GM12873 (cell line): ENCODE data around the gene PITX1.

Experiments used
- TF ChIP-seq, protein P1 (sequence below): IDR thresholded peaks from 2 replicates; pipeline ENCODE4 v1.5.1; 2012; ENCODE audit warnings: low read depth, mild to moderate bottlenecking, moderate library complexity, low read length, control low read depth; ENCODE audit not compliant: insufficient read depth; ENCODE audit errors: missing control alignments

Gene PITX1

GRCh38 chr5:135025730-135026644 lies 8.0 kb downstream of the PITX1 start:
- TF ChIP-seq, protein P1, sequence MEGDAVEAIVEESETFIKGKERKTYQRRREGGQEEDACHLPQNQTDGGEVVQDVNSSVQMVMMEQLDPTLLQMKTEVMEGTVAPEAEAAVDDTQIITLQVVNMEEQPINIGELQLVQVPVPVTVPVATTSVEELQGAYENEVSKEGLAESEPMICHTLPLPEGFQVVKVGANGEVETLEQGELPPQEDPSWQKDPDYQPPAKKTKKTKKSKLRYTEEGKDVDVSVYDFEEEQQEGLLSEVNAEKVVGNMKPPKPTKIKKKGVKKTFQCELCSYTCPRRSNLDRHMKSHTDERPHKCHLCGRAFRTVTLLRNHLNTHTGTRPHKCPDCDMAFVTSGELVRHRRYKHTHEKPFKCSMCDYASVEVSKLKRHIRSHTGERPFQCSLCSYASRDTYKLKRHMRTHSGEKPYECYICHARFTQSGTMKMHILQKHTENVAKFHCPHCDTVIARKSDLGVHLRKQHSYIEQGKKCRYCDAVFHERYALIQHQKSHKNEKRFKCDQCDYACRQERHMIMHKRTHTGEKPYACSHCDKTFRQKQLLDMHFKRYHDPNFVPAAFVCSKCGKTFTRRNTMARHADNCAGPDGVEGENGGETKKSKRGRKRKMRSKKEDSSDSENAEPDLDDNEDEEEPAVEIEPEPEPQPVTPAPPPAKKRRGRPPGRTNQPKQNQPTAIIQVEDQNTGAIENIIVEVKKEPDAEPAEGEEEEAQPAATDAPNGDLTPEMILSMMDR: no peak

DNA sequence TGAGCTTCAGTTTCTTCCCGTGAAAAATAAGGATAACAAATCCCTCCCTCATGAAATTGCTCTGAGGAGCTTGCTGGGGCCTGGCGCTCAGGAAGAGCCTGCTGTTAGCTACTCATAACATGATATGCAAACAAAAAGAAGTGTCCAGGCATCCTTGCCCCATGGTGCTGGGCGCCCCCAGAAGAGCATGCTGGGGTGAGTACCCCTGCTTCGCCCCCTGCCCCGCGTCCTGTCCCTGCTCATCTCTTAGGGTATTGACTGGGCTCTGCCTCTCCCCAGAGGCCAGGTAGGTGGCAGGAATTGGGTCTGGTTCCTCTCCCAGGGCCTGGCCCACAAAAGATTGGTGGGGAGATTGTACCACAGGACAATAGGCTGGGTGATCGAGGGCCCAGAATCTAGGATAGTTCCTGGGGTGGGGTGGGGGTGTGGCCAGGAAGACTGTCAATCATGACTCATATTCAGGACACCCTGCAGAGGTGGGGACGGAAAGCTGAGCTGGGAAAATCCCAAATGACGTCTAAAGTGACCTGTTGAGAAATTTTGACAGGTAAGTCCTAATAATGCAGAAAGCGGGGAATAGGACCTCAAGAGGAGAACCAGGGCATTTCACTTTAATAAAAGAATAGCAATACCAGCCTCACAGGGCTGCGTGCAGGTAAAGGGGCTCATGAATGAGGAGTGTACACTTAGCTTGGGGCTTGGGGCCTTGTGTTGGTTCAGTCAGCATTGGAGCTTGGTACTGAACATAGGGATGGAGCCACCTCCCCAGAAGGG lies 8.9 kb downstream of the PITX1 start:
- TF ChIP-seq, protein P1: no peak

DNA sequence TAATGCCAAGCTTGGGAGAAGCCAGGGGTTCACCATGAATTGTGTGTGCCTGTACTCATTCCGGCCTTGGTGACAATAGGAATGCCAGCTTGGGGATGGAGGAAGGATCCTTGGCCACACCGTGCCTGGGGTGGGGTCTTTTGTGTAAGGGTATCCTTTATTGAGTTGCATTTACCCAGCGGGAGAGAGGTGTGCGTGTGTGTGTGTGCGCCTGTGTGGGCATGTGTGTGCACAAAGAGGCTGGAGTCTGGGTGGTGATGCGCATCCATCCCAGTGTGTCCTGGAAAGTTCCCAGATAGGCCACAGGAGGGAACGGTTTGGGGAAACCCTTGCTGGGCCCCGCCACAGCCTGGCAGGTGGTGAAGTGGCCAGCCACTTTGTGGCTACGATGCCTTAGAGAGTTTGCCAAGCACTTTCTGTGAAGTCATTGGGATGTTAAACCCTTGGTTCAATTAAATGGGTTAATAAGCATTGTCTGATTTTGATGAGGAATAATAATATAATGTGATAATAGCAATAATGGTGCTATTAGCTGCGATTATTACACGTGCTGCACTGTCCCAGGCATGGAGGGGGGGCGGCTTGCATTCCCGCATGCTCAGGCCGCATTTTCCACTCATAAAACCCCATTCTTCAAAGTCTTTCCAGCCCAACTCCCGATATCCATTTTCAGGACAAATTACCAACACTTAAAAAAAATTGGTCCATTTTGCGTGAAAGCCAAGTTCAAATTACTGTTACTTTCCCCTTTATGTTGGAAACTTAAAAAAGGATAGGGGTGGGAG lies 13.7 kb downstream of the PITX1 start:
- TF ChIP-seq, protein P1: no peak

- TF ChIP-seq, protein P1: peak; percentile 22
These were observed 14.7 kb downstream of the PITX1 start for GRCh38 chr5:135019314-135019713.

DNA sequence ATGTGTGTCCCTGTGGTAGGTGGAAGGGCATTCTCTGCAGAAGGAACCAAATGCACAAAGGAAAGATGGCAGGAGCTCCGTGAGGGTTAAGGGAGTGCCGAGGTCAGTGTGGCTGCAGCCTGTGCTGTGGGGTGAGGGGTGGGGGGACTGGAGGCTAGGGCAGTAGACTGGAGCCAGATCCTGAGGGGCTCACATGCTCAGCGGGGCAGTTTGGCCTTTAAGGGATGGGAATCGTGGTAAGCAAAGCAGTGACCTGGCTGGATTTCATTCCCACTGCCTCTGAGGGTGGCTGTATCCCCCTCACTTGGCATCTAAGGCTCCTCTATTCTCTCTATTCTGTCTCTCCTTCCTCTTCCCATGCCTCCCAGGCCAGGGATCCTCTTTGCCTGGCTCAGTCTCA lies 15.6 kb downstream of the PITX1 start:
- TF ChIP-seq, protein P1: no peak

- TF ChIP-seq, protein P1: no peak
These were observed 17.2 kb downstream of the PITX1 start for GRCh38 chr5:135016861-135017290.
